CD14-positive monocyte (primary cell): ENCODE measurements around the gene UBL4B. TPM values are rescaled to one million over a fixed set of nuclear protein-coding genes. Genes with fewer than 3 reads are reported as not detected.
A peak's percentile ranks its signal among the peaks of the same experiment; 100 is the strongest.

Experiments used
- DNase-seq, 3 donors: peaks; one replicate each; pipeline ENCODE4 v3.0.0-alpha.2; 2011 to 2022
- H2AFZ ChIP-seq: 2 replicates; pipeline ENCODE4 v1.6.0; 2012; ENCODE audit warnings: mild to moderate bottlenecking, low read depth, low read length, inconsistent platforms; ENCODE audit not compliant: insufficient read depth, poor library complexity, severe bottlenecking
- H3K27ac ChIP-seq, 2 donors: 1 replicate in 1 of 2; 2 replicates in 1 of 2; pipeline ENCODE4 v1.5.1; 2012 to 2013; ENCODE audit warnings: low read length in 2 of 2, control low read depth in 1 of 2, inconsistent platforms in 1 of 2, low read depth in 1 of 2, mild to moderate bottlenecking in 1 of 2
- H3K27me3 ChIP-seq, 2 donors: one replicate each; pipeline versions ENCODE4 v1.6.0 to v1.6.1; 2011 to 2013; ENCODE audit warnings: low read length in 2 of 2; ENCODE audit not compliant: control insufficient read depth in 2 of 2, insufficient read depth in 2 of 2
- H3K36me3 ChIP-seq, 2 donors: replicated peaks in 1 of 2; 1 replicate in 1 of 2; 2 replicates in 1 of 2; pipeline versions ENCODE4 v1.5.1 to v1.6.1; 2012 to 2013; ENCODE audit warnings: low read length in 2 of 2, control low read depth in 1 of 2, inconsistent platforms in 1 of 2, mild to moderate bottlenecking in 1 of 2; ENCODE audit not compliant: insufficient read depth in 2 of 2, control insufficient read depth in 1 of 2
- H3K4me1 ChIP-seq, 2 donors: 1 replicate in 1 of 2; 2 replicates in 1 of 2; pipeline versions ENCODE4 v1.5.1 to v1.6.1; 2012 to 2013; ENCODE audit warnings: low read length in 2 of 2, control low read depth in 1 of 2, inconsistent platforms in 1 of 2, mild to moderate bottlenecking in 1 of 2, moderate library complexity in 1 of 2; ENCODE audit not compliant: insufficient read depth in 2 of 2, control insufficient read depth in 1 of 2
- H3K4me2 ChIP-seq: replicated peaks from 2 replicates; pipeline ENCODE3; 2012; ENCODE audit warnings: low read length, moderate library complexity, mild to moderate bottlenecking; ENCODE audit not compliant: poor library complexity, severe bottlenecking; ENCODE audit errors: extremely low read depth
- H3K4me3 ChIP-seq, 3 experiments: fragments of 200-600 bp in 1 of 3; sonication (generic) in 1 of 3; replicated peaks in 1 of 3; 1 replicate in 2 of 3; 2 replicates in 1 of 3; pipeline ENCODE4 v1.5.1; 2011 to 2013; ENCODE audit warnings: low read length in 3 of 3, mild to moderate bottlenecking in 3 of 3, control low read depth in 2 of 3, low read depth in 2 of 3, inconsistent platforms in 1 of 3, moderate library complexity in 1 of 3
- H3K79me2 ChIP-seq: 2 replicates; pipeline ENCODE4 v1.6.0; 2012; ENCODE audit warnings: mild to moderate bottlenecking, control low read depth, inconsistent platforms, low read length, moderate library complexity; ENCODE audit not compliant: insufficient read depth
- H3K9ac ChIP-seq: 2 replicates; pipeline ENCODE4 v1.6.0; 2017; ENCODE audit warnings: low read length, mild to moderate bottlenecking; ENCODE audit not compliant: insufficient read depth, poor library complexity, severe bottlenecking
- H3K9me3 ChIP-seq, 2 donors: replicated peaks in 1 of 2; 1 replicate in 1 of 2; 2 replicates in 1 of 2; pipeline versions ENCODE4 v1.5.1 to v1.6.1; 2012 to 2013; ENCODE audit warnings: low read length in 2 of 2, control low read depth in 1 of 2; ENCODE audit not compliant: control insufficient read depth in 1 of 2, insufficient read depth in 1 of 2
- H4K20me1 ChIP-seq: 2 replicates; pipeline ENCODE4 v1.6.0; 2012; ENCODE audit warnings: mild to moderate bottlenecking, low read length, control low read depth, moderate library complexity; ENCODE audit not compliant: insufficient read depth
- H3K27ac Mint-ChIP-seq, 7 donors: one replicate each; pipeline ENCODE4 v1.8.0; 2020; ENCODE audit warnings: mild to moderate bottlenecking in 7 of 7, mixed read lengths in 7 of 7, moderate library complexity in 6 of 7, inconsistent platforms in 2 of 7
- H3K27me3 Mint-ChIP-seq, 3 donors: one replicate each; pipeline ENCODE4 v1.8.0; 2021 to 2022; ENCODE audit warnings: low read depth in 3 of 3, mild to moderate bottlenecking in 3 of 3, mixed read lengths in 3 of 3, moderate library complexity in 3 of 3, inconsistent platforms in 1 of 3
- H3K36me3 Mint-ChIP-seq, 2 donors: one replicate each; pipeline ENCODE4 v1.8.0; 2020; ENCODE audit warnings: mixed read lengths in 2 of 2, inconsistent platforms in 1 of 2, mild to moderate bottlenecking in 1 of 2
- H3K4me1 Mint-ChIP-seq: one replicate; pipeline ENCODE4 v1.8.0; 2020; ENCODE audit warnings: mild to moderate bottlenecking, mixed read lengths
- H3K4me3 Mint-ChIP-seq, 2 donors: one replicate each; pipeline ENCODE4 v1.8.0; 2020; ENCODE audit warnings: mild to moderate bottlenecking in 2 of 2, mixed read lengths in 2 of 2, moderate library complexity in 1 of 2
- H3K9me3 Mint-ChIP-seq, 7 donors: one replicate each; pipeline ENCODE4 v1.8.0; 2020 to 2022; ENCODE audit warnings: mixed read lengths in 7 of 7, mild to moderate bottlenecking in 6 of 7, moderate library complexity in 6 of 7, inconsistent platforms in 2 of 7
- CTCF ChIP-seq: fragments of 200-600 bp; IDR thresholded peaks from one replicate; pipeline ENCODE4 v1.8.0; 2022; ENCODE audit warnings: antibody characterized with exemption, mild to moderate bottlenecking
- WGBS: methylation state at CpG from one replicate; pipeline ENCODE4 v1.1.5; 2013; ENCODE audit warnings: missing lambda C conversion rate; ENCODE audit not compliant: insufficient coverage; 5-methylcytosine and 5-hydroxymethylcytosine counted together
- intact Hi-C, 2 donors: fragments of 100-400 bp; cut with micrococcal nuclease; formaldehyde crosslinking; loops; one replicate each; pipeline versions ENCODE4 v1.15.0 to v1.15.1; 2023
- polyA plus RNA-seq, 3 donors: library from polyadenylated mRNA; depleted of rRNA in 1 of 3; unstranded in 2 of 3; stranded (reverse) in 1 of 3; fragments of 300-500 nt in 2 of 3; fragments of >200 nt in 1 of 3; fragmentation: Illumina TruSeq in 2 of 3; gene quantifications; 1 replicate in 2 of 3; 2 replicates in 1 of 3; pipeline ENCODE4 v1.2.3, GENCODE V29; 2012 to 2021

The UBL4B gene
- polyA plus RNA-seq, 3 donors, result not detected

GRCh38 chr1:110086961-110087360, 25.3 kb upstream of the UBL4B start:
- H3K27me3 Mint-ChIP-seq, result peaks cover 47 to 61% (median 59%) of the 10 kb centered on the region in 3 donors
- no peaks in the 10 kb centered on the region for H3K36me3 ChIP-seq

More at GRCh38 chr1:110086961-110087360, 25.3 kb upstream of the UBL4B start:
- peaks cover 36 to 57% of the 10 kb centered on the region in 2 donors for H3K27me3 ChIP-seq
- no peak overlapping the region for H3K4me2 ChIP-seq
- peaks cover 4 to 14% of the 10 kb centered on the region in 2 donors for H3K36me3 Mint-ChIP-seq
- H4K20me1 ChIP-seq, result no peaks in the 10 kb centered on the region
- no peak overlapping the region for H3K27ac ChIP-seq
- no peak overlapping the region for H3K27ac Mint-ChIP-seq
- TF ChIP-seq CTCF, result no peak
- no peak overlapping the region for H3K4me3 ChIP-seq
- peaks cover 15 to 24% of the 10 kb centered on the region in 2 donors for H3K4me1 ChIP-seq
- H3K9ac ChIP-seq, result no peak overlapping the region
- H2AFZ ChIP-seq, result no peak overlapping the region
- peaks cover 0 to 16% (median 3%) of the 10 kb centered on the region in 7 donors for H3K9me3 Mint-ChIP-seq
- DNase-seq, result no peak
- peak overlapping the region in 1 of 2 donors; percentile 52 for H3K4me3 Mint-ChIP-seq
- intact Hi-C loops, result no loop called here
- H3K79me2 ChIP-seq, result no peaks in the 10 kb centered on the region
- WGBS, result no CpG with 5 or more reads among the region's 4 CpGs
- peaks cover 0 to 6% of the 10 kb centered on the region in 2 donors for H3K9me3 ChIP-seq
- H3K4me1 Mint-ChIP-seq, result peaks cover 25% of the 10 kb centered on the region
